Measurements from ENCODE around the gene ARMC5.
"Not testable (repeated sequence)": the region's sequence is repeated elsewhere in the genome, so short reads cannot be mapped to it uniquely, and the experiment has no call there.

Gene ARMC5, protein sequence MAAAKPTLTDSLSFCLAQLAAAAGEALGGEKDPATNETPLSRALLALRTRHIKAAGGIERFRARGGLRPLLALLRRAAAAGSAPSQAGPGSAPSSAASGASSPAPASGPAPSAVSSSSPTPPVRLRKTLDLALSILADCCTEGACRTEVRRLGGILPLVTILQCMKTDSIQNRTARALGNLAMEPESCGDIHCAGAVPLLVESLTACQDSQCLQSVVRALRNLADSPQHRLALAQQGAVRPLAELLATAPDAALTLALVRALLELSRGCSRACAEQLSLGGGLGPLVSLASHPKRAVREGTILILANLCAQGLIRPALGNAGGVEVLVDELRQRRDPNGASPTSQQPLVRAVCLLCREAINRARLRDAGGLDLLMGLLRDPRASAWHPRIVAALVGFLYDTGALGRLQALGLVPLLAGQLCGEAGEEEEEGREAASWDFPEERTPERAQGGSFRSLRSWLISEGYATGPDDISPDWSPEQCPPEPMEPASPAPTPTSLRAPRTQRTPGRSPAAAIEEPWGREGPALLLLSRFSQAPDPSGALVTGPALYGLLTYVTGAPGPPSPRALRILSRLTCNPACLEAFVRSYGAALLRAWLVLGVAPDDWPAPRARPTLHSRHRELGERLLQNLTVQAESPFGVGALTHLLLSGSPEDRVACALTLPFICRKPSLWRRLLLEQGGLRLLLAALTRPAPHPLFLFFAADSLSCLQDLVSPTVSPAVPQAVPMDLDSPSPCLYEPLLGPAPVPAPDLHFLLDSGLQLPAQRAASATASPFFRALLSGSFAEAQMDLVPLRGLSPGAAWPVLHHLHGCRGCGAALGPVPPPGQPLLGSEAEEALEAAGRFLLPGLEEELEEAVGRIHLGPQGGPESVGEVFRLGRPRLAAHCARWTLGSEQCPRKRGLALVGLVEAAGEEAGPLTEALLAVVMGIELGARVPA

DNA sequence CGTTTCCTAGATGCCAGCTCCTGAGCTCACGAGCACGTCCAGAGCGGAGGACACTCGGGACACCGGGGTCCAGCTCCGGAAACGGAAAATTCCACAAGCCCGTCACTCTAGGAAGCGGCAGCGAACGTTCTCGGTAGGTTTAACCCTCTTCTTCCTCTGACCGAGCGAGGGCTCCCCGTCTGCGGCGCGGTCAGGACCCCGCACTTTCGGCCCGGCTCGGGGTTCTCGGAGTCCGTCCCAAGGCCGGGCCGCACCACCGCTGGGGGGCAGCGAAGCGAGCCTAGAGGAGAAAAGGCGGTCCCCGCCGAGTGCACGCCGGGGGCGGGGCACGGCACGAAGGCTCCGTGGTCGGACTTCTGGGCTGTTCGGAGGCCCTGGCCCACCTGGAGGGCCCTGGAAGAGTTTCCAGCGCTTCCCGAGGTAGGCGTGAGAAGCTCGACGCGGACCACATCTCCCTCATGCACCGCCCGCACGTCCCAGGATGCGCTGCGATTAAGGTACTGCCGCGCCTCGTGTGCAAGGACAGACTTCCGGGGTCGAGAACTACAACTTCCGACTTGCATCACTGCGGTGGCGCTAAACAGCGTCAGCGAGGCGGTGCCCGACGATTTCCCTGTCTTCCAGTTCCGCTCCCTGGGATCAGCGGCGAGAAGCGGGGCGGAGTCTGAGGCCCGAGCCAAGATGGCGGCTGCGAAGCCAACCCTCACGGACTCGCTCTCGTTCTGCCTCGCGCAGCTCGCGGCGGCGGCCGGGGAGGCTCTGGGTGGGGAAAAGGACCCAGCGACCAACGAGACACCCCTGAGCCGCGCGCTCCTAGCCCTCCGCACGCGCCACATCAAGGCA lies at the start of gene ARMC5:
Gene ARMC5 (plus strand): TSS at position 658 of the 843 bp plus-strand sequence. CDS start 24 bp downstream, at position 682.
- peak; percentile 96 for DNase-seq (ENCODE audit: low read depth)

DNA sequence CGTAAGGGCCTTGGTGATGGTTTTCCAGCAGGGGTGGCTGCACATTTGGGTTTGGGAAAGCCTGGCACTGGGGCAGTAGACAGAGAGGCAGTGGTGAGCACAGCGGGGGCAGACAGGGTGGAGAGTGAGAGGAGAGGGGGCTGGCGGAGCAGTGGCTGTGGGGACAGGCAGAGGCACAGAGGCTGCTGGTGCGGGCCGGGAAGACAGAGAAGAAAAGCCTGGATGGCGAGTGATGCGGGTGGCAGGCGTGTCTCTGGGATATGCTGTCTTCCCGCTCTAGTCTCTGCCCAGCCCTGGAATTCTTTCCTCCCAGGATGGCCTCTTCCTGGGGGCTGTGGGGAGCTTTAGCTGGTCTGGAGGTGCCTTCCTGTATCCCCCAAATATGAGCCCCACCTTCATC lies 49.2 kb upstream of the ARMC5 start:
- DNase-seq (ENCODE audit: low read depth): no peak

DNA sequence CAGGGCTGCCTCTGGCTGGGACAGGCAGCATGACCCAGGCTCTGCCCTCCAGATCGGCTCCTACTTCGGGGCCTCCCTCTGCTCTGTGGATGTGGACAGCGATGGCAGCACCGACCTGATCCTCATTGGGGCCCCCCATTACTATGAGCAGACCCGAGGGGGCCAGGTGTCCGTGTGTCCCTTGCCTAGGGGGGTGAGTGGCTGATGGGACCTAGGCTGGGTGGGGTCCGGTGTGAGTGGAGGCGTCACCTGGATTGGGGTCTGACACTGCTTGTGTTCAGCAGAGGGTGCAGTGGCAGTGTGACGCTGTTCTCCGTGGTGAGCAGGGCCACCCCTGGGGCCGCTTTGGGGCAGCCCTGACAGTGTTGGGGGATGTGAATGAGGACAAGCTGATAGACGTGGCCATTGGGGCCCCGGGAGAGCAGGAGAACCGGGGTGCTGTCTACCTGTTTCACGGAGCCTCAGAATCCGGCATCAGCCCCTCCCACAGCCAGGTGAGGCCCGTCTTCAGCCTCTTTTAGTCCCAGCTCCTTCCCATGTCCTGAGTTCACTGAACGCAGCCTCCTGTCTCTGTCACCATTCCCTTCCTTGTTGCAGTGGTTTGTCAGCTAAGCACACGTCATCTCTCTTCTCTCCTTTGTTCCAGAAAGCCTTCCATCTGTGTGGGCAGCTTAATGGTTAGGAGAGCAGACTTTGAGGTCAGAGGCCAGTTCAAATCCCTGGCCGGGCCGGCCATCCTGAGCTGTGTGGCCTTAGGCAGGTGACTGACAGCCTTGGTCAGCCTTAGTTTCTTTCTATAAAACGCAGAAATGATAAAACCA lies 48.1 kb upstream of the ARMC5 start:
- no peak for DNase-seq (ENCODE audit: low read depth)

DNA sequence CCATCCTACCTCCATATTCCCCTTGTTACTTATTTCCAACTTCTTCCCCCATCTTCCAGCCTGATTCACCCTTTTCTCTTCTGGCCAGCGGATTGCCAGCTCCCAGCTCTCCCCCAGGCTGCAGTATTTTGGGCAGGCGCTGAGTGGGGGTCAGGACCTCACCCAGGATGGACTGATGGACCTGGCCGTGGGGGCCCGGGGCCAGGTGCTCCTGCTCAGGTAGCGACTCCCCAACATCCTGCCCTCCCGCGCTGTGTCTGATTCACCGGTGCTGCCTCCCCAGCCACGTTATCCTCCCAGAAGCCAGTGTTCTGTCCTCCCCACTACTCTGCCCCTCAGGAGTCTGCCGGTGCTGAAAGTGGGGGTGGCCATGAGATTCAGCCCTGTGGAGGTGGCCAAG lies 46.6 kb upstream of the ARMC5 start:
- no peak for DNase-seq (ENCODE audit: low read depth)

DNA sequence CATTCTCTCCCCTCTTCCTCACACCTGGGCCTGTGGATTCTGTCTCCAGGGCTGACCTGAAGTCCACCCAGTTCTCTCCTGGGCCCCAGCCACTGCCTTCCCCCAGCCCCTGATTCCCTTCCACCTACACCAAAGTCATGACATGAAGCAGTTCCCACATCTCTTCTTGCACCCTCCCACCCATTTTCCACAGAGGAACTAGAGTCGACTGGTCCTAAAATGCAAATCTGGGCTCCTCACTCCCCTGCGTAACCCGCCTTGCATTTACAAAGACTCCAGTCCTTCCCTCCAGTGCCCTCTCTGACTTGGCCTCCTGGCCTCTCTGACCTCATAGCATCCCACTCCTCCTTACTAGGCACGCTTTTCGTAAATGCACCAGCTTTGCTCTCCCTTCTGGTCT lies 45.9 kb upstream of the ARMC5 start:
- no peak for DNase-seq (ENCODE audit: low read depth)

DNA sequence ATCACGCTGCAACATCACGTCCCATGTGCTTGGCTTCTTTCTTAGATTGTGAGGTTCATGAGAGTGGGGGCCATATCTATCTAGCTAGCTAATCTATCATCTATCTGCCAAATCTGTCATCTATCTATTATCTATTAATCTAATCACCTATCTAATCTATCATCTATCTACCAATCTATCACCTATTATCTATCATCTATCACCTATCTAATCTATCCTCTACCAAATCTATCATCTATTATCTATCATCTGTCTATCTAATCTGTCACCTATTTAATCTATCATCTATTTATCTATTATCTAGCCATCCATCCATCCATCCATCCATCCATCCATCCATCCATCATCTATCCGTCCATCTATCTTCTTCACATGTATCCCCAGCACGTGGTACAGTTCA lies 45.4 kb upstream of the ARMC5 start:
- DNase-seq (ENCODE audit: low read depth): no peak

DNA sequence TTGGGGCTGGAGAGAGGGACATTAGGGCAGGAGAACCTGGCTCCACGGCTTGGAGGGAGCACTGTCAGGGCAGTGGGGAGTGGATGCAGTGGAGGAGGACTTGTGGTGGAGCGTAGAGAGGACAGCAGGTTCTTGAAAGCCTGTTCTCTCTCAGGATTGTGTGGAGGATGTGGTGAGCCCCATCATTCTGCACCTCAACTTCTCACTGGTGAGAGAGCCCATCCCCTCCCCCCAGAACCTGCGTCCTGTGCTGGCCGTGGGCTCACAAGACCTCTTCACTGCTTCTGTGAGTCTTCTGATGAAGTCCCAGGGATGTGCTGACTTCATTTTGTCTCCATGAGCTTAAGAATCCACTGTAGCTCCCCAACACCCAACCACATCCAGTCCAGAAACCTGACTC lies 44.6 kb upstream of the ARMC5 start:
- DNase-seq (ENCODE audit: low read depth): no peak

DNA sequence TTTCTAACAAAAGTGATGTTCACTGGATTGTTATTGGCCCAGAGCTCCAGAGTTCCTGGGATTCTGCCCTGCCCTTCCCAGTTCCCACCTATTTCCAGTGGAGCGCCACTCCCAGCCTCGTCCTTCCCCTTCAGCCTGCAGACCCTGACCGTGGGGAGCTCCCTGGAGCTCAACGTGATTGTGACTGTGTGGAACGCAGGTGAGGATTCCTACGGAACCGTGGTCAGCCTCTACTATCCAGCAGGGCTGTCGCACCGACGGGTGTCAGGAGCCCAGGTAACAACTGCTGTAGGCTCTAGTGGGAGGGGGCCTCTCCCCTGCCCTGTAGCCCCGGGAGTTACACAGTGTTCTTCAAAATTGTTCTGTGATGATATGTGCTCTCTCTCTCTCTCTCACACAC lies 42.9 kb upstream of the ARMC5 start:
- no peak for DNase-seq (ENCODE audit: low read depth)

DNA sequence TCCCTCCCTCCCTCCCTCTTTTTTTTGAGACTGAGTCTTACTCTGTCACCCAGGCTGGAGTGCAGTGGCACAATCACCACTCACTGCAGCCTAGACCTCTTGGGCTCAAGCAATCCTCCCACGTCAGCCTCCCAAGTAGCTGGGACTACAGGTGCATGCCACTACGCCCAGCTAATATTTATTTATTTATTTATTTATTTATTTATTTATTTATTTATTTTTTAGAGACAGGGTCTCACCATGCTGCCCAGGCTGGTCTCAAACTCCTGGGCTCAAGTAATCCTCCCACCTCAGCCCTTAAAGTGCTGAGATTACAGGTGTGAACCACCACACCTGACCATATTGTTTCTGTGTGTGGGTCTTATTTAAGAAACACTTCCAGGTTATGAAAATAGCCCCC lies 42.3 kb upstream of the ARMC5 start:
- DNase-seq (ENCODE audit: low read depth): not testable (repeated sequence)

DNA sequence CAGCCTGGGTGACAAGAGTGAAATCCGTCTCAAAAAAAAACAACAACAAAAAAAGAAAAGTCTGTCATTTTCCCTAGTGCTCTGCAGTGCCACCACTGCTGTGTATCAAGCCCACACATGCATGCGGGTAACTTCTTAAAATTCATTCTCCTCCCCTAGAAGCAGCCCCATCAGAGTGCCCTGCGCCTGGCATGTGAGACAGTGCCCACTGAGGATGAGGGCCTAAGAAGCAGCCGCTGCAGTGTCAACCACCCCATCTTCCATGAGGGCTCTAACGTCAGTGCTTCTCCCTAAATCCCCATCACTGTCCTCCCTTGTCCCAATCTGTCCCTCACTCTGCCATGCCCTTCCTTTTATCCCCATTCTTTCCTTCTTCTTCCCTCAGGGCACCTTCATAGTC lies 41.4 kb upstream of the ARMC5 start:
- DNase-seq (ENCODE audit: low read depth): no peak

DNA sequence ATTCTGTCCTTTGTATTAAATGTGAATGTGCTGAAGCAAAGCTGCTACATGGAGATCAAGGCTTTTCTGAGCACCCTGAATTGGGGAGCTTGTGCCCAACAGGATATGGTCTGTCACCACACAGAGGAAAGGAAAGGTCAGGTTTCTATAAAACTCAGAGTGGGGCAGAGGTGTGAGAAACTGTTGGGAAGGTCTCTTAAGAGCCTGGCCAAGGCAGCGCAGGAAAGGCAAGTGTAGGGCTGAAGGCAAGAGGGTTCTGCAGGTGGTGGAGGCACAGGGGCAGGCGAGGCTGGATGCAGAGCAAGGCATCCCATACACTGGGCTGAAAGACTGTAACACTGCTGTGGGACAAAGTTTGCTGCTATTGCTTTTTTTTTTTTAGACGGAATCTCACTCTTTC lies 39.3 kb upstream of the ARMC5 start:
- DNase-seq (ENCODE audit: low read depth): no peak

DNA sequence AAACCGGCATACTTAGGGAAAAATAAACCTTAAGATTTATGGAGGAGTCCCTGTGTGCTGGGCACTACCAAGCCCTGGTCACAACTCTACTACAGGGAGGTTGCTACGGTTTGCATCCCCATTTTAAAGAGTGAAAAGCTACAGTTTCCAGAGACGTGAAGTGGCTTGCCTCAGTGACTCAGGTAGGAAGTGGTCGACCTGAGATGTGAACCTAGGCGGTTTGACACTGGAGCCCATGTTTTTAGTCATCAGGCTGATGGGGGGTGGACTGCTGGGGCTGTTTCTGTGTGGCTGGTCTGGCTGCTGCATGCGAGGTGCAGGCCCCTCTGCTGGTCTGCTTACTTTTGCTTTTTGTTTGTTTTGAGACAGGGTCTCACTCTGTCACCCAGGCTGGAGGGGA lies 37.7 kb upstream of the ARMC5 start:
- no peak for DNase-seq (ENCODE audit: low read depth)

DNA sequence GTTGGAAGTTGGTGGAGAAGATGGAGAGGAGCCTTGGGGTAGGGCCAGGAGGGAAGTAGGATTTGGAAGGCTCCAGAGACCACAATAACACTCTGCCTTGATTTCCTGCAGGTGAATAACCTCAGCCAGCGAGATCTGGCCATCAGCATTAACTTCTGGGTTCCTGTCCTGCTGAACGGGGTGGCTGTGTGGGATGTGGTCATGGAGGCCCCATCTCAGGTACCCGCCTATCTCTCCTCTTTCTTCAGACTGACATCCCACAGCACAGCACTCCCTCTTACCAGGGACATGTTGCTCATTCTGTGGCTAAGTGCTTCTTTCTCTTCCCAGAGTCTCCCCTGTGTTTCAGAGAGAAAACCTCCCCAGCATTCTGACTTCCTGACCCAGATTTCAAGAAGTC lies 36.1 kb upstream of the ARMC5 start:
- DNase-seq (ENCODE audit: low read depth): no peak

DNA sequence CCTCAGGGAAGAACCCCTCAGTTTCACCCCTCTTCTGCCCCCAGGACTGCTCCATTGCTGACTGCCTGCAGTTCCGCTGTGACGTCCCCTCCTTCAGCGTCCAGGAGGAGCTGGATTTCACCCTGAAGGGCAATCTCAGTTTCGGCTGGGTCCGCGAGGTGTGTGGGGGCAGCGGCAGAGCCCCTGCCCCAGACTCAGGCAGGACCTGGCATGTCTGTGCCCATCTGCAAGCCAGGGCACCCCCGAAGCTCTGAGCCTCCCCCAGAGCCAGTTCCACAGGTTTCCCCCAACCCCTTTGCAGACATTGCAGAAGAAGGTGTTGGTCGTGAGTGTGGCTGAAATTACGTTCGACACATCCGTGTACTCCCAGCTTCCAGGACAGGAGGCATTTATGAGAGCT lies 35.5 kb upstream of the ARMC5 start:
- no peak for DNase-seq (ENCODE audit: low read depth)

DNA sequence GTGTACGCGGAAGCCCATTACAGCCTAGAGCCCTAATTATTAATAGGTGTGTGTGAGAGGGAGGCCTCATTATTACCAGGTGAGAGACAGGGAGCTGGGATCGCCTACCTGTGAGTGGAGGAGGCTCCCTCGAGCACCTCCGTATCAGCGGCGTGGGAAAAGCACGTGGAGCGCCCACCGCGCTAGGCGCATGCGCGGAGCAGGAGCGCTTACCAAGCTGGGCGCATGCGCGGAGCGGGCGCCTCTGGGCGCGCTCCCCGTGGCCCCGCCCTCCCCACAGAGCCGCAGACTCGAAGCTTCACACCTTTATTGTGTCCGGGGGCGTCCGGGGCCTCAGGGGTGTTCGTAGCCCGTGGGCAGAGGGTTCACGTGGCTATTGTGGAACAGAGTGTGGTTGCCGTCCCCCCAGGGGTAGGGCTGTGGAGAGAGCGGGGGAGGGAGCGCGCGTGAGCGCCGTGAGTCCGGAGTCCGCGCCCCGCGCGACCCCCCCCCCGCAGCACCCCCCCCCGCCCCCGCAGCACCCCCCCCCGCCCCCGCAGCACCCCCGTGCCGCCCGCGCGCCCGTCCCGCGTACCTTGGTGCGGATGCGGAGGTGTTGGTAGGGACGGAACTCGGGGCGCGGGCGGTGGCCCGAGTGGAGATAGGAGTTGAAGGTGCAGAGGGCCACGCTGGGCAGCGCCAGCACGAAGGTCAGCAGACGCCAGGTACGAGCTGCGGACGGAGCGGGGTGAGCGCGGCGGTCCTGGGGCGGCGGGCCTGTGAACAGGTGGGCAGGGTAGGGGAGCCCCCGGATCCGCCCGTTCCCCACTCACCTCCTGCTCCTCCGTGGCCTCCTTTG lies 31.6 kb upstream of the ARMC5 start:
- no peak for DNase-seq (ENCODE audit: low read depth)

DNA sequence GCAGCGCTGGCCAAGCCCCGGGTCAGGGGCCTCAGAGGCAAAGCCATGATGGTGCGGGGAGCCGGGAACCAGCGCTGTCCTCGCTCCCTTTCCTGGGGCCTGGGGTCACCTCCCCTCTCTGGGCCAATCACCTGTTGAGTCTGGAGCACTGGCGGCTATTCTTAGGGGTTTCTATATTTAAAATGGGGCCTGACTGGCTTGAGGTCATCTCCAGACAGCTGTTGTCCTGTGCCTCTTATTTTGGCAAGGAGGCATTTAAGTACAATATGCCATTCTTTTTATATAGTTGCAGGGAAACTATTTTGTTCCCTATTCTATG lies 31.1 kb upstream of the ARMC5 start, which contains the start of gene COX6A2:
Gene COX6A2 (minus strand): TSS at position 82 of the 319 bp plus-strand sequence. CDS start 35 bp downstream, at position 47.
- DNase-seq (ENCODE audit: low read depth): no peak

DNA sequence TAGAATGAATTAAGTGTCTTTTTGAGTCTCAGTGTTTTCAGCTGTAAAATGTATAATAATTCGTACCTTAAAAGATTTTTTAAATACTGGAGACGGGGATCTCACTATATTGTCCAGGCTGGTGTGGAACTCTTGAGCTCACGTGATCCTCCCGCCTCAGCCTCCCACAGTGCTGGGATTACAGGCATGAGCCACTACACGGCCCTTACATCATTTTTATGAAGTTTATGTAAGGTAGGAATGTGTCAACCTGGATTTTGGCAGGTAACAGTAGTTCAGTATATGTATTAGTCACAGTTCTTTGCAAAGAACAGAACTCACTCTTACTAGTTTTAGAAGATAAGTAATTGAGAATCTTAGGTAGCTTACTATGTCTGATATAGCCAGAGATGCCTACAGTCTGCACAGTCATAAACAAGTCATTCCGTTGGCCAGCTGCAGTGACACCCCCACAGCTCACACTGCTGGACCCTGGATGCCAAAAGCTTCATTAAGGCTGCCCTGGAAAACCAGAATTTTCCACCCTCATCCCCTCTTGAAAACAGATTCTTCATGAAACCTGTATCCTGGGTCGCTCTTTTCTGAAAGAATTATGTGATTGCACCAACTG lies 30.6 kb upstream of the ARMC5 start:
- no peak for DNase-seq (ENCODE audit: low read depth)

DNA sequence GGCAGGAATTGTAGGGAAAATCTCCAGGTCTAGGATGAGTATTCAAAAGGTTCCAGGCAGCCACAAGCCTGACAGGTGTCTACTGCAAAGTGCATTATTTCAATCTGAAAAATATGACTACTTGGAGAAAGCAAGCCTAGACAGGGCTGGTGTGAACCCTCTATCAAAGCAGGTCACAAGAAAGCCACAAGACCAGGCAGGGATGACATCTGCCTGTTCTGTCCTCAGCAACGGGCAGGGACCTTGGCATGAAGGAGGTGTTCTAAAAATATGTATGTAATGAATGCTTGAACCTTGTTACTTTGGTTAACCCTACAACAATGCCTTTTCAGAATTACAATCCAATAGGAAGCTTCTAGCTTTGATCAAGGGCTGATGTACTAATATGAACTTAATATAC lies 30.0 kb upstream of the ARMC5 start:
- DNase-seq (ENCODE audit: low read depth): no peak

DNA sequence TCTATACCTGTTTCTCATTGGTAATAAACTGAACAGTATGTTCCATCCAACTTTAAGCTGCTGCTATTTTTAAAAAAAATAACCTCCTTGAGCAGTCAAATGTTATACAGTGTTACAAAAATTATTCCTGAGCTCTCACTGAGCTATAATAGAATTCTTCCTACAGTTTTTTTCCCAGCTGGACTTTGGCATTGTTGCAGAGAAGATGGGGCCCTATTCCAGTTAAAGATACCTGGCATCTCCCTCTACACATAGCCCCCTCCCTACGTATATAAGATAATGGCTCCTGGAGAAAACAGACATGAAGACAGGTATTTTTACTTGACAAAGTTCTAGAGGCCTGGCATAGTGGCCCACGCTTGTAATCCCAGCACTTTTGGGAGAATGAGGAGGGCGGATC lies 29.5 kb upstream of the ARMC5 start:
- no peak for DNase-seq (ENCODE audit: low read depth)
